IgD-negative memory B cell (primary cell): ENCODE results near the gene NHLRC4. TPM values are rescaled to one million over a fixed set of nuclear protein-coding genes. Genes with fewer than 3 reads are reported as not detected.

ENCODE experiments used
- H3K27ac Mint-ChIP-seq, 3 donors: one replicate each; pipeline ENCODE4 v1.8.0; 2020 to 2022; ENCODE audit warnings: mild to moderate bottlenecking in 3 of 3, mixed read lengths in 3 of 3, moderate library complexity in 1 of 3
- H3K27me3 Mint-ChIP-seq: one replicate; pipeline ENCODE4 v1.8.0; 2021; ENCODE audit warnings: mixed read lengths
- H3K36me3 Mint-ChIP-seq: one replicate; pipeline ENCODE4 v1.8.0; 2020; ENCODE audit warnings: mild to moderate bottlenecking, mixed read lengths
- H3K4me1 Mint-ChIP-seq, 3 donors: one replicate each; pipeline ENCODE4 v1.8.0; 2020 to 2022; ENCODE audit warnings: mixed read lengths in 3 of 3, mild to moderate bottlenecking in 1 of 3
- H3K4me3 Mint-ChIP-seq, 4 donors: one replicate each; pipeline ENCODE4 v1.8.0; 2020 to 2022; ENCODE audit warnings: mild to moderate bottlenecking in 4 of 4, mixed read lengths in 4 of 4, moderate library complexity in 3 of 4
- H3K9me3 Mint-ChIP-seq, 3 donors: one replicate each; pipeline ENCODE4 v1.8.0; 2020 to 2021; ENCODE audit warnings: mixed read lengths in 3 of 3, mild to moderate bottlenecking in 1 of 3
- polyA plus RNA-seq: library from polyadenylated mRNA; unstranded; fragments of 300-500 nt; fragmentation: Illumina TruSeq; gene quantifications from one replicate; pipeline ENCODE4 v1.2.3, GENCODE V29; 2021

NHLRC4 gene
- polyA plus RNA-seq, 1 donor from 2014 or later, result 4.5 TPM

GRCh38 chr16:526181-527014 lies 40.4 kb upstream of the NHLRC4 start:
- Mint-ChIP-seq H3K9me3 (no peaks in the 10 kb centered on the region), H3K27me3 (no peaks in the 10 kb centered on the region), H3K36me3 (no peaks in the 10 kb centered on the region), H3K4me3 (peak overlapping the region; percentile 81 to 94 (median 89)), H3K4me1 (peaks cover 9 to 19% (median 15%) of the 10 kb centered on the region in 3 donors), H3K27ac (peak overlapping the region; percentile 18 to 88 (median 76))

- peak within 1 kb of the TSS; percentile 86 to 88 (median 88) for H3K27ac Mint-ChIP-seq
- H3K4me3 Mint-ChIP-seq, result peak within 1 kb of the TSS; percentile 86 to 95 (median 94)
- no peaks in the 10 kb centered on the region for H3K27me3 Mint-ChIP-seq
- peaks cover 9 to 19% (median 15%) of the 10 kb centered on the region in 3 donors for H3K4me1 Mint-ChIP-seq
- H3K36me3 Mint-ChIP-seq, result no peaks in the 10 kb centered on the region
- H3K9me3 Mint-ChIP-seq, result no peaks in the 10 kb centered on the region
Observed at GRCh38 chr16:527015-527903, 39.5 kb upstream of the NHLRC4 start, which contains the start of gene CAPN15. TSS of gene CAPN15 (plus strand) at chr16:527712. CDS start at chr16:546839, 19,127 bp downstream.

- H3K4me1 Mint-ChIP-seq, result peaks cover 9 to 17% (median 15%) of the 10 kb centered on the region in 3 donors
- H3K27me3 Mint-ChIP-seq, result no peaks in the 10 kb centered on the region
- H3K4me3 Mint-ChIP-seq, result peak overlapping the region; percentile 86 to 95 (median 94)
- peak overlapping the region; percentile 76 to 88 (median 86) for H3K27ac Mint-ChIP-seq
- no peaks in the 10 kb centered on the region for H3K9me3 Mint-ChIP-seq
- H3K36me3 Mint-ChIP-seq, result no peaks in the 10 kb centered on the region
Observed at GRCh38 chr16:528111-529011, 38.4 kb upstream of the NHLRC4 start.

GRCh38 chr16:529012-529575 lies 37.7 kb upstream of the NHLRC4 start:
- H3K27ac Mint-ChIP-seq, result peak overlapping the region; percentile 47 to 86 (median 76)
- no peaks in the 10 kb centered on the region for H3K36me3 Mint-ChIP-seq
- no peaks in the 10 kb centered on the region for H3K9me3 Mint-ChIP-seq
- H3K4me1 Mint-ChIP-seq, result peaks cover 9 to 17% (median 15%) of the 10 kb centered on the region in 3 donors
- no peaks in the 10 kb centered on the region for H3K27me3 Mint-ChIP-seq
- peak overlapping the region; percentile 86 to 95 (median 94) for H3K4me3 Mint-ChIP-seq

- Mint-ChIP-seq H3K9me3 (no peaks in the 10 kb centered on the region), H3K27ac (no peak overlapping the region), H3K36me3 (no peaks in the 10 kb centered on the region), H3K4me3 (peak overlapping the region; percentile 66 to 95 (median 94)), H3K27me3 (no peaks in the 10 kb centered on the region), H3K4me1 (peaks cover 9 to 17% (median 14%) of the 10 kb centered on the region in 3 donors)
Observed at GRCh38 chr16:530111-530817, 36.5 kb upstream of the NHLRC4 start.

- no peaks in the 10 kb centered on the region for H3K9me3 Mint-ChIP-seq
- H3K36me3 Mint-ChIP-seq, result no peaks in the 10 kb centered on the region
- peak overlapping the region in 1 of 4 donors; percentile 30 for H3K4me3 Mint-ChIP-seq
- no peak overlapping the region for H3K27ac Mint-ChIP-seq
- H3K4me1 Mint-ChIP-seq, result peaks cover 1 to 7% (median 6%) of the 10 kb centered on the region in 3 donors
- H3K27me3 Mint-ChIP-seq, result no peaks in the 10 kb centered on the region
Observed at GRCh38 chr16:531494-532125, 35.2 kb upstream of the NHLRC4 start.

- no peaks in the 10 kb centered on the region for H3K36me3 Mint-ChIP-seq
- no peak overlapping the region for H3K27ac Mint-ChIP-seq
- no peak overlapping the region for H3K4me3 Mint-ChIP-seq
- H3K9me3 Mint-ChIP-seq, result no peaks in the 10 kb centered on the region
- H3K27me3 Mint-ChIP-seq, result no peaks in the 10 kb centered on the region
- H3K4me1 Mint-ChIP-seq, result peaks cover 0 to 5% (median 5%) of the 10 kb centered on the region in 3 donors
Observed at GRCh38 chr16:533391-534123, 33.2 kb upstream of the NHLRC4 start.

GRCh38 chr16:534135-534534 lies 32.7 kb upstream of the NHLRC4 start:
- no peaks in the 10 kb centered on the region for H3K27me3 Mint-ChIP-seq
- no peak overlapping the region for H3K27ac Mint-ChIP-seq
- no peak overlapping the region for H3K4me3 Mint-ChIP-seq
- no peaks in the 10 kb centered on the region for H3K36me3 Mint-ChIP-seq
- peaks cover 0 to 5% (median under 1%) of the 10 kb centered on the region in 3 donors for H3K4me1 Mint-ChIP-seq
- H3K9me3 Mint-ChIP-seq, result no peaks in the 10 kb centered on the region

- no peak overlapping the region for H3K4me3 Mint-ChIP-seq
- no peaks in the 10 kb centered on the region for H3K27me3 Mint-ChIP-seq
- no peaks in the 10 kb centered on the region for H3K36me3 Mint-ChIP-seq
- peaks cover 0 to 2% (median 0%) of the 10 kb centered on the region in 3 donors for H3K4me1 Mint-ChIP-seq
- no peak overlapping the region for H3K27ac Mint-ChIP-seq
- H3K9me3 Mint-ChIP-seq, result no peaks in the 10 kb centered on the region
Observed at GRCh38 chr16:534856-535445, 31.9 kb upstream of the NHLRC4 start.

GRCh38 chr16:535446-536405 lies 31.1 kb upstream of the NHLRC4 start:
- no peaks in the 10 kb centered on the region for H3K36me3 Mint-ChIP-seq
- H3K4me1 Mint-ChIP-seq, result no peaks in the 10 kb centered on the region
- no peaks in the 10 kb centered on the region for H3K27me3 Mint-ChIP-seq
- no peak overlapping the region for H3K4me3 Mint-ChIP-seq
- no peaks in the 10 kb centered on the region for H3K9me3 Mint-ChIP-seq
- H3K27ac Mint-ChIP-seq, result no peak overlapping the region

GRCh38 chr16:536746-537145 lies 30.1 kb upstream of the NHLRC4 start:
- Mint-ChIP-seq H3K9me3 (no peaks in the 10 kb centered on the region), H3K27me3 (no peaks in the 10 kb centered on the region), H3K4me3 (no peak overlapping the region), H3K27ac (no peak overlapping the region), H3K4me1 (no peaks in the 10 kb centered on the region), H3K36me3 (no peaks in the 10 kb centered on the region)
